HG02885 (cell line): ENCODE data around the gene SPAG7.

Experiments used
- ATAC-seq: cut with Tn5 transposase; IDR thresholded peaks from one replicate; pipeline ENCODE4 v1.9.1; 2021; ENCODE audit warnings: mild to moderate bottlenecking; ENCODE audit not compliant: unreplicated experiment, poor library complexity

Gene SPAG7

DNA sequence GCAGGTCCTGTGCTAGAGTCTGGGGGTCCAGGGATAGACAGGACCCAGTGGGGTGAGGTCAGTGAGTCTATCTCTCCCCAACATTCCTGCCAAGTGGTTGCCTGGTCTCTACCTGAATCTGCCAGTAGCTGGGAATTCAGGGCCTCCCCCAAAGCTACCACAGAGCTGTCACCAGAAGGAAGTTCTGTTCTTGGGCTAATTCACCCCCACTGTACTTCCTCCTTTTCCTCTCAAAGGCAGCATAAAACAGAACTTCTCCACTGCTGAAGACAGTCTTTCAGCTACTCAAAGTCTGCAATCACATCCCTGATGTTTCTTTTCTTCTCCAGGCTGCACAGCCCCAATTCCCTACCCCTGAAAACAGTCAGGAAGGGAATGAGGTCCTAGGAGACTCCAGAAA, 11.1 kb upstream of the SPAG7 start:
- ATAC-seq: no peak

DNA sequence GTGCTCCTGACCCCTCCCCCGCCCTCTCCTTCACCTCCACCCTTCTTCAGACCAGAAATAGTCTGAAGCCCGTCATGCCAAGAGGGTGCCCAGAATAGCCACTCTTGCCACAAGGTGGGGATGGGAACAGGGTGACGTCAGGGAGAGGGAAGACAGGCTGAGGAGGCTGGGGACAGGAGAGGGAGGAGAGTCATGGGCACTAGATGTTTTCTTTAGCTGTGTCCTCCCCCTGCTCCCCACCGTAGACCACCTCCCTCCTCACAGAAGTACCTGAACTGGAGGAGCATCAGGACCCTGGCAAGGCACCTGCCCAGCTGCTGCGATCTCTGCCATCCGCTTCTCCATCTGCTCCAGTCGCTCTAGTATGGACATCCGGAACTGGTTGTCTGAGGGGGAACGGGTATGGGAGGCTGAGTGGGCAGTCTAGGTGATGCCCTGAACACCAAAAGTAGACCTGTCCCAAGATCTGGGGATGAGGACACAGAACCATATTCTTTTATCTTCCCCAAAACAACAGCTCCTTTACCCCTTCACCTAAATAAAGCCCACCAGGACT, 6.6 kb upstream of the SPAG7 start:
- ATAC-seq: no peak

DNA sequence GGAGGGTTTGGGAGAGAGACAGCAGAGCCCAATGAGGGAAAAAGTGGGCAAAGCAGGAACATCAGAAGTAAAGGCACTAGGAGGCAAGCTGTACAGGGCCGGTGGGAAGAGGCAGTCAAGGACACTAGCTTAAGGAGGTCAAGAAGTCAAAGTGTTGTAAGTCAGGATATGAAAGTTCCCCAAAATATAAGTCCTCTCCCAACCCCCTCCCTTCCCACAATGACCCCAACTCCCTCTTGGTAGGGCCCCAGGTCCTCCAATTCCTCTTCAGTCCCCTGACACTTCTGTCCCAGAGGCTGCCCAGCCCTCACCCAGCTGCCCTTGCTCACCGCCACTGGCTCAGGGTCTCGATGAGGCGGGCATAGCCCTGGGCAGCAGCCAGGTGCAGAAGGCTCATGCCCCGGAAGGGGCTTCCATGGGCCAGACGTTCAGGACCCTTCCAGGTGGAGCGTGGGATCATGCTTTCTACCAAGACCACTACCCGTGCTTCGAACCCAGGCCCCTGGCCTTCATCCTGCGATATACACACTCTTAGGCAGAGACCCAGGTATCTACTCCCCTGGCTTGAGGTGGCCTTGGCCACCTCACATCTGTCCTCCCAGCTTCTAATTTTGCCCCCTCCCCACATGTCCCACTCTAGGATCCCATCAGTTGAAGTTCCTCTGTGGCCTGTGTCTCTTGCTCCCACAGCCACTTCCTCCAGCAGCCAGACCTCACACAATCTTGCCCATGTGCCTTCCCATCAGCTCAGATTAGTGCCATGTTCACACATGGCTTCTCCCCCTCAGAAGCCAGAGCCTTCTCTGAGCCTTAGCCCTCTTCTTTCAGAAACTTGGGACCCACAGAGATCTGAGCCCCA, 5.9 kb upstream of the SPAG7 start:
- ATAC-seq: no peak

DNA sequence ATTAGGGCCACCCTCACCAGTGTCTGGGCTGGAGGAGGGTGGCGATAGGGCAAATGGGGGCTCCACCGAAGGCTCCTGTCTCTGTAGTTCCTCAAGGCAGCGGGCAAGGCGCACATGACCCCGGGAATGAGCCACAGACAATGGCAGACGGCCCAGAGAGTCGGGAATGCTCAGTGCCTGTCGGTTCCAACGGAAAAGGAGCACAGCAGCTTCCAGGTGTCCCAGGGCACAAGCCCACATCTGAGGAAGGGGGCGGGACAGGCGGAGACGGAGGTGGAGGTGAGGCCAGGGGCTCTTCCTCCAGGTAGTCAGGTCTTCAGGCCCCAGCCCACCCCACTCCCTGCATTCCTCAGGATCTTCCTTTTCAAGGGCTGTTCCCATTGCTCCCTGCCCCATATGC, 5.1 kb upstream of the SPAG7 start:
- no peak for ATAC-seq

DNA sequence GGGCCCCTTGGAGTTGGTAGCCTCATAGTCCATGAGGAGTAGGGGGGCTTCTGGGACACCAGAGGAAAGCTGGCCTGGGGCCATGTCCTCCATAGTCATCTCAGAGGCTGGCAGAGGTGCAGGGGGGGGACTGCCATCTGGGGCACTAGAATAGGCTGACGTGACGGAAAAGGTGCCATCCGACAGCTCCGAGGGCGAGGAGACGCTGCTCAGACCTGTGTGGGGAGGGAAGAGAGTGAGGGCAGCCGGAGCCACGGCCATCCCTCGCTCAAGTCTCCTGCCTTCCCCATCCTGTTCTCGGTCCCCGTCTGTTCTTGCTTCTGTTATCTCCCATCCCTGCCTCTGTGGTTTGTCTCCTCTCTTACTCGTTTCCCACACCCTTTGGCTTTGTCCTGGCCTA, 4.7 kb upstream of the SPAG7 start:
- no peak for ATAC-seq

DNA sequence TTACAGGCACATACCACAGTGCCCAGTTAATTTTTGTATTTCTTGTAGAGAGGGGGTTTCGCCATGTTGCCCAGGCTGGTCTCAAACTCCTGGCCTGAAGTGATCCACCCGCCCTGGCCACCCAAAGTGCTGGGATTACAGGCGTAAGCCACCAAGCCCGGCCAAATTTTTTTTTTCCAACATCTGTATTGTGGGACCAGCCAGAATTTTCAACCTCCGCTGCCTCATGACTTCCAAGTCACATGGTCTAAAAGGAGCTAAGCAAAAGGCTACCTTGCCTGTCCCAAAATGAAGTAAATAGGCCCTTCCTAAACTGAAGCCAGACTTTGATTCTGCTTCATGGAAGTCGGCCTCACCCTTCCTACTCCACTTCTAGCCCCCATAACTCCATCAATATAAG, 4.2 kb upstream of the SPAG7 start:
- ATAC-seq: no peak

DNA sequence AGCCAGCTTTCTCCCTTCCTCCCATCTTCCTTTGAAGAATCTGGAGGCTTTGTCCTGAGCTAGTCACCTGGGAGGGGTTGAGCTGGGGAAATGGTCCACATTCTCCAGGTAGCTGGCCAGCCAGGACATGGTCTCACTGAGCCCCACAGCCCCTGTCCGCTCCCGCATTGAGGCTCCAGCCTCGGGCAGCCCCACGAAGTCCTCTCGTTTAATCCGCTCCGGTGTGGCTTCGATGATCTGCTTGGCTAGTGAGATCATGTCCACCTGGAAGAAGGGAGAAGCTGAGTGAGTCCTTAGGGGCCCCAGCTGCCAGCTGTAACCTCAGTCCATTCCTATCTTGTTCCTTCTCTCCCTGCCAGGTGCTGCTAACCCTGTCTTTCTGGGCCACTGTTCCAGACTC, 2.7 kb upstream of the SPAG7 start:
- ATAC-seq: no peak

DNA sequence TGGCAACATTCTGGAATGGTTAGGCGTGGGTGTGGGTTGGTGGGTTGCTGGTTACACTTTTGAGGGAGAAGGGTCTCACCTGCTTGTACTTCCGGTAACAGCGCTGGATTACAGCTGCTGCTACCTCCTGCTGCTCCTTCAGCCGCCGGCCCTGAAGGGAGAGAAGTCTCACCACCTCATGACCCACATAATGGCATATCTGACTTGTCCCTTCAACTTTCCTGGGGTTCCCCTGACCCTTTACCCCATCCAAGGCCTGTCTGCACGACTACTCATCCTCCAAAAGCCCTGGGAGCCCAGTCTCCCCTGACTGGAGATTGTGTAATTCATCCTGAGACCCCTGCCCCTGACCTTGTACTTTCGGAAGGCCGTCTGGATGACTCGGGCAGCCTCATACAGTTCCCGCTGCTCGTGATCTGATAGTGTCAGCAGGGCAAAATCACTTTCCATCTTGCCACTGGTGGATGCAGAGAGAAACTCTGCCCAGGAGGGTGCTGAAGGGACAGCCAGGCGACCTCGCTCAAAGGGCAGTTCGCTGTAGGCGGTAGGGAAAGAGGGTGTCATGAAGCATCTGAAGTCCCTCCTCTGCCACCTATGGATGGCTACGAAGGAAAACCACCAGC, 2.0 kb upstream of the SPAG7 start:
- no peak for ATAC-seq

DNA sequence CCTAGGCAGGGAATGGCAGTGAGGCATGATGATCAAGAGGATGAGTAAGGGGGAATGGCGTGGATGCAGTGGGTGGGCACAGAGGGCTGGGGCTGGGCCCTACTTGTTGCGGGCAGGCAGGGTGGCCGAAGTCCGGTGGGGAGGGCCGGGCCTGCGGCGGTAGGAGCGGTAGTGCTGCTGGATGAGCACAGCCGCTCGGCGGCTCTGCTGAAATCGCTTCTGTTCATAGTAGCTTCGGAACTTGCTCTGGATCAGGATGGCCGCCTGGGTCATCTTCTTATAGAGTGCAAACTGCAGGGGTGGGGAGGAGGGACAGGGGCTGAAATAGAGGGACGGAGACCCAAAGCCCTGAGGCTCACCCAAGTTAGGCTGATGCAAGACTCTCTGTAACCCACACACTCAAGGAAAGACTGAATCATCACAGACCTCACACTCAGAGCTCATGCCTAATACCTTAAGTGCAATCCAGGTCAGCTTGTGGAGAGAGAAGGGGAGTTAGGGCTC, 1.5 kb upstream of the SPAG7 start:
- no peak for ATAC-seq

DNA sequence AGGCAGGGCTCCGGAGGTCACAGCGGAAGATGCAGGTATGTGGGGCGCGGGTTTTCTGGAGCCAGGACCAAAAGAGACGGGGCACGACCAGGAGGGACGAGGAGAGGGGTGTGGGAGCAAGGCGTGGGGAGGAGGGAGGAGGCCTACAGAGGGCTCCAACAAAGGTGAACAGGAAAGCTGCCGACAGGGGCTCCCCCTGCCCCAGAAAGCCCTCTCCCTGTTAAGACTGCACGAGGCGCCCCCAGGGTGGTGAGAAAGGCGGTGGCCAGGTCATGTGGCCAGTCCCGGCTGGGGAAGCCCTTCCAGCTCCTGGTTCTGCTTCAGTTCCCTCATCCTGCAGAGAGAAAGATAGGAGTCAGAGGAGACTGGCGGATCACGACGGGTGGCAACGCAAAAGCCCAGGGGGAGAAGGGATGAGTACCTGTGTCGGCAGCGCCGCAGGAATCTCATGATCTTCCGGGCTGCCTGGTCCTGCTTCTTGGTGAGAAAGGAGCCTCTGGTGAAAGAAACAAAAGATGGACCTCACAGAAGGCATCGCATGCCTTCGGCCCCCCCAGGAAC, 949 bp upstream of the SPAG7 start:
- ATAC-seq: no peak

DNA sequence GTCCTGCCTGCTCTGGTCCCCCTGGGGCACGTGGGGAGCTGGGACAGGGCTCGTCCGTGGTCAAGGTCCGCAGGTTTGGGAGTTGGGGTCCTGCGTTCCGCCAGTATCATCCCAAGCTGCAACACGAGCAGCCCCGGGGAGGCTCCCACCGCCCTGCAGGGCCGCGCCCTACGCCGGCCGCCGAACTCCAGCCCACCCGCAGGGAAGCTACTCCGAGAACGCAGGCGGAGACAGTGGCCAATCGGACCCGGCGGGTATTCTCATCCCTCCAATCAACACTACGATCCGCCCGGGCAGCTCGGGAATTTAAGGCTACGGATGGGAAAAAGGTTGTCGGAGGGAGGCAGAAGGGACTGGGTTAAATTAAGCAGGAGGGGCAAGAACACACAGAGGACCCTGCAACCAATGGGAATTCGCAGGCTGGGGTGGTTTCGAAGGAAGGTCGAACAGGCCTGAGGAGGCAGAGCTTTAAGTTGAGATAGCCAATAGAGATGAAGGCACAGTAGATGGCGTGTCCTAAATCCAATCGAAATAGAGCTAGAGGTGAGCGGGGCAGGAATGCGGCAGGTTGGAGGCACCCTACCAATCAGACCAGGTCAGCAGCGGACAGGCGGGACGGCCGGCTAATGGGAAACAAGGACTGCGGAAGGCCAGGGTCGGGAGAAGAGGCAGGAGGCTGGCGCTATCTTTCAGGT, 626 bp downstream of the SPAG7 start:
- ATAC-seq: peak; percentile 87

DNA sequence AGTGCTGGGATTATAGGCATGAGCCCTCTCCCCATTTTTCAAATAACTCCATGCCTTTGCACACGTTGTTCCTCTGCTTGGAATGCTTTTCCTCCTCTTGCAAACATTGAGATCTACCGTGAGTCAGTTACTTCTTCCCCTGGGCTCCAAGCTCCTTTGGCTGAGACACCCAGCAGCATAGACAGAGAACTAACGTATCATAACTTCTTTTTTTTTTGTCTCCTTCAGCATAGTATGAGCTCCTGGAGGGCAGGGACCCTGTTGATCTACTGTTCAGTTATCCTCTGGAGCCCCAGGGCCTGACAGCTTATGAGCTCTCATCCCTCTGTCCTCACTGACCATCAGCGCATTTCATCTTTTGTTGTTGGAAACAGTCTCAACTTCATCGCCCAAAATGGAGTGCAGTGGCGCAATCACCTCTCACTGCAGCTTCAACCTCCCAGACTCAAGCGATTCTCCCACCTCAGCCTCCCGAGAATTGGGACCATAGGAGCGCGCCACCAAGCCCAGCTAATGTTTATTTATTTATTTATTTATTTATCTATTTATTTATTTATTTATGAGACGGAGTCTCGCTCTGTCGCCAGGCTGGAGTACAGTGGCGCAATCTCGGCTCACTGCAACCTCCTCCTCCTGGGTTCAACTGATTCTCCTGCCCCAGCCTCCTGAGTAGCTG, 2.2 kb downstream of the SPAG7 start:
- no peak for ATAC-seq

DNA sequence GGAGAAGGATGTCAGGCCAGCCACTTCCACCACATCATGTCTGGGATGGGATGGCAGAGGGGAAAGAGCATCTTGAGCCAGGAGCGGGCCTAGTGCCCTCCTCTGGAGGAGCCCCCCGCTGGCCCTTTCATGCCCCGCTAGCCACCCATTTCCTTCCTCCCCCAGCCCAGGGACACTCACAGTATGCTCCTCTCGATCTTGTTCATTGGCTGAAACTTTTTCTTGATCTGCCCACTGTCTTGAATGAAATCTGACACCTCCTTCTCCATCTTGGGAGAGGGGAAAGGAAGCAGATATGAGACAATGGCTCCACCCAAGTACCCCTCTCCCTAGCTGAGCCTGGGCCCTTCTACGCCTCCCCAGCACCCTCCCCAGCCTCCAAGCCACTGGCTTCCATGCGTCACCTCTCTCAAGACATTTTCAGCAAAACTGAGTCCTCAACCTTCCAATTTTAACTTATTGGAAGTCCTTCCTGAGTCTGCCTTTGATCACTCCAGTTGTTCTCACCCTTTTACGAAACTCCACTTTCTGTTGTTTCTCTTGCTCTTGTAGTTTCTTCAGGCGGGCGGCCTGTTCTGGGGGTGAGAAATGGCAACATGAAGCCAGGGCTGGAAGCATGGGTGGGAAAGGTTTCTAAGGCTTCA, 7.2 kb downstream of the SPAG7 start:
- ATAC-seq: no peak

DNA sequence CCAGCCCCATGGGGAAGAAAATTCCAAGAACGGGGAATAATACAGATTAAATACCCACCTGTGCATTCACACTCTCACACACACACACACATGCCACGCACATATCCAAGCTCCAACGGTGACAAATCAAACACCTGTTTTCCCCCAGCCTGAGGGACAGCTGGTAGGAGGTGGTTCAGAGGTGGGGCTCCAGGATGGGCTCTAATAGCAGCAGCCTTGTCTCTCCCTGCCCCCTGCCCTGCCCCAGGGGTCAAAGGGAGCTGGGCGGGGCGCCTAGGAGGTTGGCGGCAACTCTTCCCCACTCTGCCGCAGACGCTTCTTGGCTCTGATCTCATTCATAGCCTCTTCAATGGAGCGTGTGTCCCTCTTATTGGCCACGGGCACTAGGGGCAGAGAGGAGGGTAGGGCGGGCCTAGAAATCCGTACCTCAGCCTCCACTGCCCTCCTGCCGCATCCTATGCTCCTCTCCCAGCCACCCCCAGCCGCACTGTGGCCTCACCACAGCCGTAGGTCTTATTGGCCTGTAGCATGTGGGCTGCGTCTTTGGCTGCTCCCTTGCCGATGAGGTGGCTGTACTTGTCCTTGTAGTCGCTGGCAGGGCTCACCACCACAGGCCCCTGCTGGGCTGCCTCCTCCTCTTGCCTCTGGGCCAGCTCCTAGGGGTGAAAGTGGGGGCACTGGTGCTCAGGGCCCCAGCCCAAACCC, 8.2 kb downstream of the SPAG7 start:
- no peak for ATAC-seq

DNA sequence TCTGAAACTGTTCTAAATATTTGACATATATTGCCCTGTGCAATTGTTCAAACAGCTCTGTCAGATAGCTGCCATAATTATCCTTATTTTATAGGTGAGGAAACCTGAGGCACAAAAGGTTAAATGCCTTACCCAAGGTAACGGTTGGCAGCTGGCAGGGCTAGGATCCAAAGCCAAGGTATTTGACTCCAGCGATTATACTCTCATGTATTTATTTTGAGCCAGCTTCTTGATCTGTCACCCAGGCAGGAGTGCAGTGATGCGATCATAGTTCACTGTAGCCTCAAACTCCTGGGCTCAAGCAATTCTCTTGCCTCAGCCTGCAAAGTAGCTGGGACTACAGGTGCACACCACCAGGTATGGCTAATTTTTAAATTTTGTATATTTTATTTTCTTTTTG, 9.5 kb downstream of the SPAG7 start:
- ATAC-seq: no peak

DNA sequence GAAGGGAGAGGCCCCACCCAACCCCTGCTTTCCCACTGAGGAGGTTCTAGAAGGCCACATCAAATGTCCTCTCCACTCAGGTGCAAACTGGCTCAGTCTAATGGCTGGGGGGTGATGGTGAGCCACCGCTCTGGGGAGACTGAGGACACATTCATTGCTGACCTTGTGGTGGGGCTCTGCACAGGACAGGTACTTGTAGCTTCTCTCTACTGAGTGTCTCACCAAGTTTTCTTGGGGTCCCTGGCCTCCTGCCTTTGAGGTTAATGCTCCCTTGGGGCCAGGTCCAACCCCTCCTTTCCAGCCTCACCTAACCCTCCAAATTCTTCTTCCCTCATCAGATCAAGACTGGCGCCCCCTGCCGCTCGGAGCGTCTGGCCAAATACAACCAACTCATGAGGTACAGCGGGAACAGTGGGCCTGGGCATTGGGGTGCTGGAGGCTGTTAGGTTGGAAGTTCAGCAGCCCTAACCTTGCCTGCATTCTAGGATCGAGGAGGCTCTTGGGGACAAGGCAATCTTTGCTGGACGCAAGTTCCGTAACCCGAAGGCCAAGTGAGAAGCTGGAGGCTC, 11.0 kb downstream of the SPAG7 start:
- ATAC-seq: no peak

DNA sequence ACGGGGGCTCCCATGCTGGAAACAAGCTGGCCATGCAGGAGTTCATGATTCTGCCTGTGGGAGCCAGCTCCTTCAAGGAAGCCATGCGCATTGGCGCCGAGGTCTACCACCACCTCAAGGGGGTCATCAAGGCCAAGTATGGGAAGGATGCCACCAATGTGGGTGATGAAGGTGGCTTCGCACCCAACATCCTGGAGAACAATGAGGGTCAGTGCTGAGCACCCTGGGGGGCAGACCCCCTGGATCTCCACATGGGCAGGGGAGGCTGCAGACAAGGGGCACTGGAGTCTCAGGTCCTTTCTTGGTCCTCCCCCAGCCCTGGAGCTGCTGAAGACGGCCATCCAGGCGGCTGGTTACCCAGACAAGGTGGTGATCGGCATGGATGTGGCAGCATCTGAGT, 12.5 kb downstream of the SPAG7 start:
- no peak for ATAC-seq

DNA sequence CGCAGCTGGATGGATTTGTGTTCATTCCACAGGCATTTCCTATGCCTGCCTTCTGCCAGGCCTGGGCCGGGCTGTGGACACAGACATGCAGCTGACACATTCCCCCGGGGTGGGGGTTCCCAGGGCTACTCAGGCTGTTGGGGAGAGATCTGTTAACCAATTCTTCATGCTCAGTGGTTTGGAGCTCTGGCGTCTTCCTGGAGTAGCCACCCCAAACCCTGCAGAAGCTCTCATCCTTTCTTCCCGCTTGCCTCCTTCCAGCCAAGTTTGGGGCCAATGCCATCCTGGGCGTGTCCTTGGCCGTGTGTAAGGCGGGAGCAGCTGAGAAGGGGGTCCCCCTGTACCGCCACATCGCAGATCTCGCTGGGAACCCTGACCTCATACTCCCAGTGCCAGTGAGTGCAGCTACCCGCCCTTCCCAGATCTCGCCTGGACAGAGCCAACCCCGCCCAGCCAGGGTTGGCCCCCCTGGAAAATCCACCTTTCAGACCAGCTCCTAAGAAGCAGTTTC, 14.1 kb downstream of the SPAG7 start:
- no peak for ATAC-seq

DNA sequence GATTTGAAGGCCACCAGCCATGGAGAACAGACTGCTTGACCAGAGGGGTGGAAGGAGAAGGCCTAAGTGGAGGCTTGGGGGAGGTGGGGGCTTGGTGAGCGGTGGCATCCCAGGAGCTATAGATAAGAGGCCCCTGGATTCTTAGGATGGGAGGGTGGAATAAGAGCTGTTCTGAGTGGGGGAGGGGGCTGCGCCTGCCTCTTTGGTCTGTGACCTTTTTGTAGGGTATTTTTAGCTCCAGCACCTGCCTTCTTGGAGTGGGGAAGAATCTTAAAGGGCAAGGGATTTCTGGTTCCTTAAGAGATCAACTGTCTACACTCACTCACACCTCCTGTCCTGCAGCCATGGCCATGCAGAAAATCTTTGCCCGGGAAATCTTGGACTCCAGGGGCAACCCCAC, 16.1 kb downstream of the SPAG7 start:
- ATAC-seq: no peak
